GOT3 (cell line): Measurements from ENCODE around the gene MROH9.
"Not testable (repeated sequence)": the region's sequence is repeated elsewhere in the genome, so short reads cannot be mapped to it uniquely, and the experiment has no call there.

Experiments used
- DNase-seq: peaks from one replicate; lab custom pipeline; 2025; ENCODE audit warnings: mixed read lengths; lab: John Stamatoyannopoulos, UW

Gene MROH9

DNA sequence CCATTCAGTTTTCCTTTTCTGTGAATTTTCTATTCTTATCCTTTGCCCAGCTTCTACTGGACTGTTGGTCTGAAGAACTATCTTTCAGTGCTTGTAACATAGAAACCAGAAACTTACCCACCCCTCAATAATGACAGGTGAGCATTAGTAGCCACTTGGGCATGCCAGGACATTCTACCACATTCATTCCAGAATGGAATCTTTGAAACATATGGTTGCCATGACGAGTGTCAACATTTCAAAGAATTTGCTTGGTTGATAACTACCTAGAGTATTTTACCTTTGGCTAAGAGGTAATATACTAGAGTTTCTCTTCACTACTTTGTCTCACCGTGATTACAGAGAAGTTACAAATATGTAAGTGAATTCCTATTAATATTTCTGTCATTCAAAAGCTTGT is at the start of gene MROH9:
Gene MROH9 (plus strand): TSS at position 304 of the 400 bp plus-strand sequence. CDS start 10,023 bp downstream, outside the sequence.
- no peak for DNase-seq

DNA sequence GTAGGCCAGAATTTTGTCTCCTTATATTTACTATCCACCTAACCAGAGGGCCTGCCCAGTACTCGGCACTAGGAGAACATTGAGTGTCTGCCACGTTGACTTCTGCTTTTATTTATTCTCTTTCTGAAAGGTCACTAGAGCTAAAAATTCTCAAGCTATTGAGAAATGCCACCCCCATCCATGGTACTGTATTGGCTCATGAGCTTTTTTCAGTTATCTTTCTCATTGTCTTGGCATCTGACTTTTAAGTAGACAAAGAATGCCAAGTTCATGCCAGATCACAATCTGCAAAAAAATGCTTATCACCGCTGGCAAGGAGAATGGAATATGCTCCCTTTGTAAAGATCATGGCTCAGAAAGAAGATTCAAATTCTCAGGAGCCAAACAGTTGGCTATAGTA is 49.8 kb upstream of the MROH9 start:
- no peak for DNase-seq

DNA sequence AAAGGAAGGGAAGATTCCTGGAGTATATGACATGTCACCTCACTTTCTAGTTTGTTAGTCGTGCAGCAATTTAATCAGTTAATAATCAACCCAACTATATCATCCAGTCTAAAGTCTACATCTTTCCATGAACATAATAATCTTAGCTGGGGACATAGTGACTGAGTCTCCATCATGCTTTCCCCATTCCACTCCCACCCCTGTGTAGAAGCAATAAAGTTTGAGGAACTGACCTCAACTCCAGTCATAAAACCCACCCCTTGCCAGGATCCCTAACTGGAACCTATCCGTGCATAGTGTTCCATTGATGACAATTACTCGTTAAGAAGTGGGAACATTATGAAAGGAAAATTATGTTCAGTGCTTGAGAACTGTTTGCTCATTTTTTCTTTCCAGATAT is 48.9 kb upstream of the MROH9 start:
- DNase-seq: no peak

GRCh38 chr1:170887726-170888125 is 47.6 kb upstream of the MROH9 start:
- no peak for DNase-seq

- DNase-seq: no peak
Measured at GRCh38 chr1:170891872-170892271, 43.5 kb upstream of the MROH9 start.

- no peak for DNase-seq
Measured at GRCh38 chr1:170893655-170894297, 41.6 kb upstream of the MROH9 start.

- no peak for DNase-seq
Measured at GRCh38 chr1:170903961-170904360, 31.4 kb upstream of the MROH9 start.

GRCh38 chr1:170908942-170909341 is 26.4 kb upstream of the MROH9 start:
- no peak for DNase-seq

GRCh38 chr1:170910273-170910672 is 25.1 kb upstream of the MROH9 start:
- DNase-seq: no peak

- no peak for DNase-seq
Measured at GRCh38 chr1:170917373-170917772, 18.0 kb upstream of the MROH9 start.

DNA sequence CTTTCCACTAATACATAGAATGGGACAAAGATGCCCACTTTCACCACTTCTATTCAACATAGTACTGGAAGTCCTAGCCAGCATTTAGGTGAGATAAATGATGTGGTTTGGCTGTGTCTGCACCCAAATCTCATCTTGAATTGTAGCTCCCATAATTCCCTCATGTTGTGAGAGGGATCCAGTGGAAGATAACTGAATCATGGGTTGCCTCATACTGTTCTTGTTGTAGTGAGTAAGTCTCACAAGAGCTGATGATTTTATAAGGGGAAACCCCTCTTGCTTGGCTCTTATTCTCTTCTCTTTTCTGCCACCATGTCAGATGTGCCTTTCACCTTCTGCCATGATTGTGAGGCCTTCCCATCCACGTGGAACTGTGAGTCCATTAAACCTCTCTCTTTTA is 10.7 kb upstream of the MROH9 start:
- not testable (repeated sequence) for DNase-seq

GRCh38 chr1:170927955-170928840 is 7.1 kb upstream of the MROH9 start:
- DNase-seq: no peak

DNA sequence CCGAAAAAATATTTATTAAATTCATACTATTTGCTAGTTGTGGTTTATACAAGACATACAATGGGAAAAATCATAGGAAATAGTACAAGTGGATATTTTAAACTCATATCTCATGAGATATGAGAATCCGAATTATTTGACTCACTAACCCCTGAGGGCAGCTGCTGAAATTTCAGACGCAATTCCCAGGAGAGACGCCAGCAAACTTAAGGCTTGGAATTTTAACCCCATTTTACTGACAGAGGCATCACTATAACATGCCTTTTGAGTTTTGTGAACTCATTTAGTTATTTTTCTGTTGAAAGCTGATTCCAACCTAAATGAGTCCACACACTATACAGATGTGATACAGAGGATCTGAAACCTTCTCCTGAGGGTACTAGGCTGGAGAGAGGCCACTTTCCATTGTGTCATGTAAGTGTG is 5.9 kb upstream of the MROH9 start:
- no peak for DNase-seq

DNA sequence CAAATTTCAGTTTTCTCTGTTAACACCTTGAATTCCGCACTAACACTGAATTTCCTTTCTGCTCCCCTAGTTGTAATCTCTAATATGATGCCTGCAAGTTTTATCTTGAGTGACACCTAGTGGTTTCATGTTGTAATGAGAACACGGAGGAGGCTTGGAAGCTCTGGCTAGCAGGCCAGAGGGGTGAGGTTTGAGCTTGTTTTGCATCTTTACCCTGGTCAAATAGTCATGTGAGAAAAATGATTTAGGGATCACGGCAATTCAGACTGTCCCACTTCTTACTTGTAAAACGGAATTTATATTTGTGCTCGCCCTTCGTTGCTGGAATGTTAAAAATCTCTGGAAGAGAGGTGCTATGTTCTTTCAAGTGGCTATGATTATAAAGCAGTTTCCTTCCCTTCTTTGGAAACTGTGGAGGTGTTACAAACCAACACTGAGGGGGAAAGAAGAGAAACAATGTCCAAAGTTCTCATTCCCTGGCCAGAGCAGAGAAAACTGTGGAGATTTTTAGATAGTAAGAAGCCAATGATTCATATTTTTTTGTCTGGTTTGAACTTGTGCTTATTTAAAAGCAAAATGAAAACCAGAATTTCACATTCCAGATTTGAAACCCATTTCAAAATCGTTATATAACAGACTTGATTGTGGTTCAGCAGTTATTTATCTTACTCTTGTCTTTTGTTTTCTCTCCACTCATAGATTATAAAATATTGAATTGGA is 5.3 kb upstream of the MROH9 start:
- DNase-seq: no peak

DNA sequence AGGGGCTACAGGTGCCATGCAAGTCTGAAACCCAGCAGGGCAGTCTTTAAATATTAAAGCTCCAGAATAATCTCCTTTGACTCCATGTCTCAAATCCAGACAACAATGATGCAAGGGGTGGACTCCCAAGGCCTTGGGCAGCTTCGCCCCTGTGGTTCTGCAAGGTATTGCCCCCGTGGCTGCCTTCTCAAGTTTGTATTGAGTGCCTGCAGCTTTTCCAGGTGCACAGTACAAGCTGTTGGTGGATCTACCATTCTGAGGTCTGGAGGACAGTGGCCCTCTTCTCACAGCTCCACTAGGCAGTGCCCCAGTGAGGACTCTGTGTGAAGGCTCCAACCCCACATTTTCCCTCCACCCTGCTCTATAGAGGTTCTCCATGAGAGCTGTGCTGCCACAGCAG is 3.7 kb upstream of the MROH9 start:
- no peak for DNase-seq

GRCh38 chr1:170932236-170932635 is 3.1 kb upstream of the MROH9 start:
- DNase-seq: no peak

DNA sequence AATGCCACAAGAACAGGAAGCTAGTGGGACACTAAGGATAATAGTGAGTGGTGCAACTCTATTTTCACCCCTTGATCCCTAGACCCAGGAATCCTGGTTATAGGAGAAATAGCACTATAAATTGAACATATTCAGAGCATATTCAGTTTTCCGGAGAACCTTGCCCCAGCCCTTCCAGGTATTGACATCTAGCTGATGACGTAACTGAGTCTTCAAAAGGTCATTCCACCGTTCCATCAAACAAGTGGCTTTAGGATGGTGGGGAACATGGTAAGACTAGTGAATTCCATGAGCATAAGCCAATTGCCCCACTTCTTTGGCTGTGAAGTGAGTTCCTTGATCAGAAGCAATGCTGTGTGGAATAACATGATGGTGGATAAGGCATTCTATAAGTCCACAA is 2.9 kb downstream of the MROH9 start:
- DNase-seq: no peak

GRCh38 chr1:170939476-170939875 is 4.1 kb downstream of the MROH9 start:
- DNase-seq: no peak

- DNase-seq: not testable (repeated sequence)
Measured at GRCh38 chr1:170951744-170952143, 16.4 kb downstream of the MROH9 start.

GRCh38 chr1:170959385-170959784 is 24.1 kb downstream of the MROH9 start:
- no peak for DNase-seq

GRCh38 chr1:170964506-170964905 is 29.2 kb downstream of the MROH9 start:
- no peak for DNase-seq

- no peak for DNase-seq
Measured at GRCh38 chr1:170967042-170967910, 31.9 kb downstream of the MROH9 start.
